GM18951 (cell line): ENCODE data around the gene SESN2.

Experiments
- POLR2A ChIP-seq: IDR thresholded peaks from 4 replicates; pipeline ENCODE4 v1.6.1; 2011; ENCODE audit warnings: mild to moderate bottlenecking; ENCODE audit not compliant: insufficient read length, insufficient read depth; ENCODE audit errors: extremely low read depth
- in situ Hi-C: fragments of 300-500 bp; cut with MboI; formaldehyde crosslinking; loops from one replicate; pipeline ENCODE4 v1.12.0; 2022; ENCODE audit warnings: low sequenced_read_pairs, mixed read lengths, inconsistent platforms; ENCODE audit not compliant: unreplicated experiment

Gene SESN2

DNA sequence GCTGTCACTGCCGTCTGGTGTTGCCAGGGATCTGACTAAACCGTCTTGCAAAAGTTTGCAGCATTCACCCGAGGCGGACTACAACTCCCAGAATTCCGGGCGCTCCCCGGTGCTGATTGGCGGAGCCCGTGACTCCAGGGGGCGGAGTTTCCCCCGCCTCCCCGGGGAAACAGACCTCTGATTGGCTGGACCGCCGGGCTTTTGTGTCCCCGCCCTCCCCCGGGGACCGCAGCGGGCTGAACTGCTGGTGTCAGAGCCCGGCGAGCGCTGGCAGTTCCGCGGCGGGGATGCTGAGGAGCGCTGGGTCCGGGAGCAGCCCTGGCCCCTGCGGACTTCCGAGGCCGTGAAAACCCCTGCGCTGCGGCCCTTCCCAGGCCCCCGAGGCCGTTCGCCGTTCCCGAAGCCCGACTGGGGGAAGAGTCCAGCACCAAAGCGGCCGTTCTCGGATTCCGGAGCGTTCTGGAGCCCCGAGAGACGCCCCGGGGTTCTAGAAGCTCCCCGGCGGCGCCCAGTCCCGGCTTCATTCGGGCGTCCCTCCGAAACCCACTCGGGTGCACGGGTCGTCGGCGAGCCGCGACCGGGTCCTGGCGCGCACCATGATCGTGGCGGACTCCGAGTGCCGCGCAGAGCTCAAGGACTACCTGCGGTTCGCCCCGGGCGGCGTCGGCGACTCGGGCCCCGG, at the start of gene SESN2:
Gene SESN2, plus strand, starts transcription at position 267 of the 682 bp plus-strand sequence. Its CDS starts 330 bp downstream, at position 597.
- peak; percentile 99 for TF ChIP-seq POLR2A
- in situ Hi-C loops, result no loop called here

DNA sequence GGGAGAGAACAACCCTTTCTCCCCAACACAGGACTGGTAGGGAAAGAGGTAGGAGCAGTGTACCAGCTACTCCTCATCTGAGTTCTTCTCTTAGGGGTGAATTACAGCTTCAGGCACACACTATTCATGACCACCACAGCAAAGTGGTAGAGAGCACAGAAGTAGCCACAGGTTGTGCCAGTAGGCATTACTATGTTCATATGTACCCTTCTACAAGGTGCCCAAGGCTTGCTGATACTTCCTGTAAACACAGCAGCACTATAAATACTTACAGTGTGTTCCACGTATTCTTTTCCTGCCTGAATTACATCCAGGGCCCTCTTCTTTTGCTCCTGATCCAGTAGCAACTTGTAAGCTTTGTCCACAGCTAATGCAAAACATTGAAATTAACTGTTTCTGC, 49.6 kb upstream of the SESN2 start:
- in situ Hi-C loops, result loop anchor here (5.0 to 25.0 kb wide), 2 partner anchors 112 to 347 kb away; partner anchors contain the start of gene THEMIS2
- TF ChIP-seq POLR2A, result no peak

- no peak for TF ChIP-seq POLR2A
- in situ Hi-C loops, result loop anchor here (25.0 kb wide), 1 partner anchor 351 kb away; the partner anchor contains the start of gene THEMIS2
Measured at GRCh38 chr1:28213315-28213714, 46.0 kb upstream of the SESN2 start.

DNA sequence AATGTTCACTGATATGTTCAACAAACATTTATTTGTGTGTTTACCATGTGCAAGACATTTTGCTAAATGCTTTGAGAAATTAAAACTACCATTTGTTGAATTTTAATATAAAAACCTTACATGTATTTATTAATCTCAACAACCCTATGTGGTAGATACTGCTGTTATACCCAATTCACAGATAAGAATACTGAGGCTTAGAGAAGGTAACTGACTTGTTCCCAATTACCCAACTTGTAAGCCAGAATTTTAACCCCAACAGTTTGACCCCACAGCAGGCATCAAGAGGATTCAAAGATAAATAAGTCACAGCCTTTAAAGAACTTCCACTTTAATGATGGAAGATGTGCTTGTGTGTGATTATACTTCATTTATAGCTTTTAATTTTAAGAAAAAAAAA, 30.2 kb upstream of the SESN2 start:
- in situ Hi-C loops, result no loop called here
- no peak for TF ChIP-seq POLR2A

GRCh38 chr1:28229996-28230395, 29.3 kb upstream of the SESN2 start:
- TF ChIP-seq POLR2A, result no peak
- in situ Hi-C loops, result no loop called here

DNA sequence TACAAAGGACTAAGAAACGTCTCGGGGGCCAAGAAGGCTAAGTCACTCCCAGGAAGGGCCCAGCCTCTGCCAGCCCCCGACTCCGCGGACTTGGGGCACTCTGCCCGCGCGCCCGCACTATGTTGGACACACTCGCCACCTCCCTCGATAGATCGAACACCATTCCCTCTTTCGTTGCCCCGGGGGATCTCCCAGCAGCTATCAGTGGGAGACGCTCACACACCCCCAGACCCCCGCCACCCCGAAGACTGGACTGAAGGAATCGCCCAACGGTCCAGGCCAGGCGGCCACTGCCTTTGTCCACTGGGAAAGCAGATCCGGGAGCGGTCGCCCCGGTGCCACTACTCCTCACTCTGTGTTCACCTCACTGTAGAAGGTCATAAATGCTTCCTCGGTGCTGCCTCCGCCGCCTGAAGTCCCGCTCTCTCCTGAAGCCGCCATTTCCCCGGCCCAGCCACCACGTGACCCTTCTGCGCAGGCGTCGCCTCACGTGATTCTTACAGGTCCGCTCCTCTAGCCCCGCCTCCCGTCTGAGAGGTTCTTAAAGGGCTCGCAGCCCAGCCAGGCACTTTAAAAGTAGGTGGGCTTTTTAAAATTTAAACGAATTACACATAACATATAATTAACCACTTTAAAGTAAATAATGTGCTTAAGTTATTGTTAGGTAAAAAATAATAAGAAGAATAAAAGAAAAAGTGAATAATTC, 26.6 kb upstream of the SESN2 start, which contains the start of gene DNAJC8:
Gene DNAJC8, minus strand, starts transcription at position 472 of the 706 bp plus-strand sequence. Its CDS starts 31 bp downstream, at position 441.
- TF ChIP-seq POLR2A, result peak; percentile 84
- in situ Hi-C loops, result no loop called here

GRCh38 chr1:28233264-28233606, 26.1 kb upstream of the SESN2 start:
- no peak for TF ChIP-seq POLR2A
- in situ Hi-C loops, result no loop called here

DNA sequence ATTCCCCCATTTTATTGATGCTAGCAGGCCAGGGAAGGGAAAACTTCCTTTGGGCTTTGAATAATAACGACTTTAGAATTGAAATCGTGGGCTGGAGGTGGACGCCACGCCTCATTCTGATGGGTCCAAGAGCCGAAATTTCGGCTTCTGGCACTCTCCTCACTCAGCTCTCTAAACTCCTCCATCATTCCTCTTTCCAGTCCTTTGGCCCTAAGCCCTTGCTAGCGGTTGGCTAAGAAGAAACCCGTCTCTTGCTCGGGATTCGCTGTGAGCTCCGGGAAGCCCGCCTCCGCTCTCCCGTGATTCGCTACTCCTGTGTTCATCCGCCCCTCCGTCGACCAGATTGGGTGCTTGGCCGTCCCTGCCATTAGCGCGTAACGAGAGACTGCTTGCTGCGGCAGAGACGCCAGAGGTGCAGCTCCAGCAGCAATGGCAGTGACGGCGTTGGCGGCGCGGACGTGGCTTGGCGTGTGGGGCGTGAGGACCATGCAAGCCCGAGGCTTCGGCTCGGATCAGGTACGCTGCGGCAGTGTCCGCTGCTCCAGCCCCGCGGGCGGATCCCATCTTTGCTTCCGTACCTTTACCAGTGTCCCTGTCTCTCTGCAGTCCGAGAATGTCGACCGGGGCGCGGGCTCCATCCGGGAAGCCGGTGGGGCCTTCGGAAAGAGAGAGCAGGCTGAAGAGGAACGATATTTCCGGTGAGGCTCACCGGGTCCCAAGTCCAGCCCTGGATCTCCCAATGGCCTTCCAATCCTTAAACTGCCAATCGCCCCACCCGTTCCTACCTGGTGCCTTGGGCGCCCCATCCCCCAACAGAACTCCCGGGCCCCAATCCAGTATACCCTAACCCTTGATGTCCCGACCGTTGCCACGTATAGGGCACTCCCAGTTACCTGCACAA, 23.3 kb upstream of the SESN2 start, which contains the start of gene ATP5IF1:
Gene ATP5IF1, plus strand, starts transcription at position 370 of the 901 bp plus-strand sequence. Its CDS starts 60 bp downstream, at position 430.
- peak; percentile 98 for TF ChIP-seq POLR2A
- in situ Hi-C loops, result no loop called here

DNA sequence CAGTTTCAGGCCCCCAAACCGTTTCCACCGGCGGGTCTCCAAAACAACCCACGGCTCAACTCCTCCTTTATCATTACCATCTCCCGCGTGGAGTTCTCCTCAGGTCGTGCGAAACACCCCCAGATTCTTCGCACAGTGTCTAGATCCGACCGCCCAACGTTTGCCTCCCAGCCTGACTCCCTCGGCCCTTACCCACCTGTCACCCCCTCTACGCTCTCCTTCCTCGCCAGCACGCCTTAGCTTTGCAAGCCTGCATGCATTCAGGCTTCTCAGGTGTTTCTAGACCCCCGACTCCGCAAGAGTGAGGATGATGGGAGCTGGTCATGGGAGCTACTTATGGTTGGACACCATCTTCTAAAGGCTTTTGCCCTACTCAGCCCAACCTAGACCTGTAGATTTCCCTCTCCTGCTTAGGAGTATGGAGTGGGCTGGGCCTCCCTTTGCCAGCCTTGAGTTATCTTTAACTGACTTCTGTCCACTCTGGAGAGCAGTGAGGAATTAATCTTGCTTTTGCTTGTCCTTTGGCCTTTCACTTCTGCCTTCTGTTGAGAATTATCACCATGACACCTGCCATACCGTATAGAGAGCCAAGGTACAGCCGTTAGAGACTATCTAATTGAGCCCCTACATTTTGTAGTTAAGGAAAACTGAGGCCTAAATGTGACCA, 22.5 kb upstream of the SESN2 start:
- in situ Hi-C loops, result no loop called here
- no peak for TF ChIP-seq POLR2A

- in situ Hi-C loops, result no loop called here
- TF ChIP-seq POLR2A, result peak; percentile 16
Measured at GRCh38 chr1:28239004-28239403, 20.3 kb upstream of the SESN2 start.

- no peak for TF ChIP-seq POLR2A
- in situ Hi-C loops, result no loop called here
Measured at GRCh38 chr1:28240024-28240423, 19.3 kb upstream of the SESN2 start.

- in situ Hi-C loops, result no loop called here
Measured at GRCh38 chr1:28241638-28242241, 17.6 kb upstream of the SESN2 start.

More at GRCh38 chr1:28241638-28242241, 17.6 kb upstream of the SESN2 start:
- no peak for TF ChIP-seq POLR2A
